HG02678 (cell line): ENCODE results near the gene ISYNA1.

ENCODE experiments used
- ATAC-seq: cut with Tn5 transposase; IDR thresholded peaks from one replicate; pipeline ENCODE4 v1.9.1; 2021; ENCODE audit warnings: mild to moderate bottlenecking, moderate library complexity; ENCODE audit not compliant: unreplicated experiment

The ISYNA1 gene

GRCh38 chr19:18433015-18433691 is 4.8 kb downstream of the ISYNA1 start:
- ATAC-seq = no peak

DNA sequence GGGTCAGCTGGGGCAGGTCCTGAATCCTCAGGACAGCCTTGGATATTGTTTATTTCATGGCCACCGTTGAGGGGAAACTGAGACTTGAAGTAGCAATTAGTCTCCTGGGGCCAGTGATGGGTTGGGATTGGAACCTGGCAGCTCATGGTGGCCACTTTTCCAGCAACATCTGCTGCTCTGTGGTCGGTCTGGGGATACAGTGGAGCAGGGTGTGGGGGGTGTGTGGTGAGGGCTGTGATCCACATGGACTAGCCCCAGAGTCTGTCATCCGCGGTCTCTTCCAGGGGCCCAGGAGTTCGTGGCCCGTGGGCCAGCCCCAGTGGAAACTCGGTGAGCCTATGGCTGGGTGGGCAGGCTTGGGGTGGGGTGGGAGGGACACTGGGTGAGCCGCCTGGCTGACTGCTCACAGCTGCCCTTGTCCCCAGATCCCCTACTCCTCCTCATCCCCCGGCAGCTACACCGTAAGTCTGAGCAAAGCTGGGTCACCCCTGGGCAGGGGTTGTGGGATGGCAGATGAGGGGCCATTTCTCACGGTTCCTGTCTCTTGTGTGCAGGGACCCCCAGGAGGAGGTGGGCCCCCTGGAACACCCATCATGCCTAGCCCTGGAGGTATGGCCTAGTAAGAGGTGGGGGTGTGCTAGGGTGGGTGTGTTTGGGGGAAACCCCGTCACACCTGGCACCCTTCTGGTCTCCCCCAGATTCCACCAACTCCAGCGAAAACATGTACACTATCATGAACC is 5.5 kb downstream of the ISYNA1 start:
- no peak for ATAC-seq

DNA sequence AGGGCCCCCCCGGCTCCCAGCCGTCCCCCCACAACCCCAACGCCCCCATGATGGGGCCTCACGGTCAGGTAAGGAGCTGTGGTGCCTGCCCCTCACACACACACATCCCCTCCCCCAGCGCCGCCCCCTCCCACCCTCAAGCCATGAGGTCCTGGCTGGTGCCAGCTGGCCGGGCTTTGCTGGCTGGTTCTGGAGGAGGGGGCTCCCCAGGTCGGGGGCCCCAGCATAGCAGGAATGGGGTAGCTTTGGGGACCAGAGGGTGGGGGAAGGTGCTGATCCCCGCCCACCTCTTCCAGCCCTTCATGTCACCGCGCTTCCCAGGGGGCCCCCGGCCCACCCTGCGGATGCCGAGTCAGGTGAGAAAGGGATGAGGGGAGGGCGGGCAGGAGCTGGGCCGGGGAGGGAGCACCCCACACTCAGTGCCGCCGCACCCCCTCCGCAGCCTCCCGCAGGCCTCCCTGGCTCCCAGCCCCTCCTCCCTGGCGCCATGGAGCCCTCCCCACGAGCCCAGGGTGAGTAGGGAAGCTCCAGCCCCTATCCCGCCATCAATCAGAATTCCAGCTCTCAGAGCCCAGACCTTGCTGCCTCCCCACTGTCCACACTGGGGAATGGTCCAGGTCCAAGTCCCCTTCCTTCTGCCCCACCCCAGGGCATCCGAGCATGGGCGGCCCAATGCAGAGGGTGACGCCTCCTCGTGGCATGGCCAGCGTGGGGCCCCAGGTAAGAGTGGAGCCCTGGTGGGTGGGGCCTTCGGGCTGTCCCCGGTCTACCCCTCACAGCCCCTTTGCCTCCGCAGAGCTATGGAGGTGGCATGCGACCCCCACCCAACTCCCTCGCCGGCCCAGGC is 6.4 kb downstream of the ISYNA1 start:
- no peak for ATAC-seq

DNA sequence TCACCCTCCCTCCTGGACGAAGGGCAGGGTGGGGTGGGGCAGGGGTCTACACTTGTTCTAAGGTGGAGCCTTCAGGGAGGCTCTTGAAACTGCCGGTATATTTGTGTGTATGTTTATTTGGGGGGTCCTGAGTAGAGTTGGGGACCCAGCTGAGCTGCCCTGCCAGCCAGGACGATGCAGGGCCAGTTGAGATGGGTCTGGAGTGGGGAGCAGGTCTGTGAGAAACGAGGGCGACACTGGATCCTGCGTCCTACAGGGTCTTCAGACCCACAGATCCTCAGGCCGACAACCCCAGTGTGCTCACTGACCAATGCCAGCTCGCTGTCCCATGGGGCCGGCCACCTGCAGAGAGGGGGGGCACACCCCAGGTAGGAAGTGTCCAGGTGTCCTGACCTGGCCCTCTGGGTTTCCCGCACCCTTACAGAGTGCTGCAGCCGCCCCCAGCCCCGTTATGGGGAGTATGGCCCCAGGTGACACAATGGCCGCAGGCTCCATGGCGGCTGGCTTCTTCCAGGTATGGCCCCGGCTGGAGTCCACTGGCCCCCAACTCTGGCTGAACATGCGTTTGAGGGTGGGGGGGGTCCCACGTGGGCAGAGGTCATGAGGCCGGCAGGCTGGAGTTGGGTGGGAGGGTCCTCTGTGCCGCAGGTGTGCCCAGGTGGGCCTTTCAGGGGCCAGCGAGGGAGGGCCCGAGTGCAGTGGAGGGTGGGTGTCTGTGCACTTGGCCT is 7.4 kb downstream of the ISYNA1 start:
- ATAC-seq = no peak

DNA sequence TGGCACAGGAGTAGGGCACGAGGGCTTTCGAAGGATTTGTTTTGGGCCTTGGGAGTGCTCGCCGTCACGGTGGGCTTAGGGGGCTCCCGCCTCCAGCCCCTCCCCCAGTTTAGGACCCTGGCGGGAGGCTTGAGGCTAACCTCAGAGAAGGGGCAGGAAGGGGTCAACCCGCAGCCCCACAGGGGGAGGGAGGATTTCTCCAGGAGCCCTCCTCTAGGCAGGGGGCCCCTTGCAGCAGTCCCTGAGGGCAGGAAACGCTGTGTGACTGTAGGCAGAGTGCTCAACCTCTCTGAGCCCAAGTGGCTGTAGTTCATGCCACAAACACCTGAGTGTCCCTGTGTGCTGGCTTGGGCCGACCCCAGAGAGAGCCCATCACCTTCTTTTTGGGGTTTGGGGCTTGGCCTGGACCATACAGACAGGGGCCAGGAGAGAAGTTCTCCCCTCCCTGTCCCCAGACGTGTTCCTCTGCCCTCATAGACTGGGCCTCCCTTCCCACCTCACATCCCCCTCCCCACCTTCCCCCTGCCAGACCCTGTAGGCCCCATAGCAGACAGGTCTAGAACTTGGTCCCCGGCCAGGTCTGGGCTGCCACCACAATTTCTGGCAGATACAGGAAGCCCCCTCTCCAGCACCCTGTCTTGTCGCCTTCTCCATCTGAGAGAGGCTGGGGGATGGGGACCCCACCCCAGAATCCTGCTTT is 8.1 kb downstream of the ISYNA1 start:
- ATAC-seq = no peak

DNA sequence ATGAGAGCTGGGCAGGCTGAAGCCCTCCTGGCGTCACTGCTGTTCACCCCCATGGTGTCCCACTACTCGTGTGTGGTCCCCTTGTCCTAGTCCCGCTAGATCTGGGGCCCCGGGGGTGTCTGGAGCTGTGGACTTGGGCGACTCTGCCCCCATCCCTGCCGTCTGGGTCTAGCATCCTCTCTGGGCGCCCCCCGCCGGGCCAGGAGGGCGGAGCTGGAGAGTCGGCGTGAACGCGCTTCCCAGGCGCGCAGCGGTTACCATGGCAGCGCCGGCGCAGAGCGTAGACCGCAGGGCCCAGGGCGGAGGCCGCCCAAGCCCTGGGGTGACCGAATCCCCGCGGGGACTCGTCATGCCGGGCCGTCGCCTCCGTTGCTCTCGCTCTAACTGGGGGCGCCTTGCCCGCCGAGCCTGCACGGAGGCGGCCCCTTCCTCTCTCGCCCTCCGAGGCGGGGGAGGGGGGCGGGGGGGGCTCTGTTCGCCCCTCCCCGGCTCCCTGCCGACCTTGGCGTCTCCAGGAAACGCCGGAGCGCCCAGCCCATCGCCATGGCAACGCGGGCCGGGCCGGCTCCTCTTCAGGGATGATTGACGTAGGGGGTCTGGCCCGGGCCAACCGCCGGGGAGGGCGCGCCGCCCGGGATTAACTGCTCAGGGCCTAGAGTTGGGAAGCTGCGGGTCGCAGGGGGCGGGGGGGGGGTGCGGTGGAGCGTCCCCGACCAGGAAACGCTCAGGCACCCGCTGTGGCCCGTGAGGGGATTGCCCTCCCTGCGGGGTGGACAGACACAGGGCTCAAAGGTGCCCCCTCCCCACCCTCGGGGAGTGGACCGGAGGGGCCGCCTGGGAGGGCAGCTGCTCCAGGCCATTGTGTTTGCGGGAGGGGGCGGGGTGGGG is 8.9 kb downstream of the ISYNA1 start:
- peak; percentile 70 for ATAC-seq

DNA sequence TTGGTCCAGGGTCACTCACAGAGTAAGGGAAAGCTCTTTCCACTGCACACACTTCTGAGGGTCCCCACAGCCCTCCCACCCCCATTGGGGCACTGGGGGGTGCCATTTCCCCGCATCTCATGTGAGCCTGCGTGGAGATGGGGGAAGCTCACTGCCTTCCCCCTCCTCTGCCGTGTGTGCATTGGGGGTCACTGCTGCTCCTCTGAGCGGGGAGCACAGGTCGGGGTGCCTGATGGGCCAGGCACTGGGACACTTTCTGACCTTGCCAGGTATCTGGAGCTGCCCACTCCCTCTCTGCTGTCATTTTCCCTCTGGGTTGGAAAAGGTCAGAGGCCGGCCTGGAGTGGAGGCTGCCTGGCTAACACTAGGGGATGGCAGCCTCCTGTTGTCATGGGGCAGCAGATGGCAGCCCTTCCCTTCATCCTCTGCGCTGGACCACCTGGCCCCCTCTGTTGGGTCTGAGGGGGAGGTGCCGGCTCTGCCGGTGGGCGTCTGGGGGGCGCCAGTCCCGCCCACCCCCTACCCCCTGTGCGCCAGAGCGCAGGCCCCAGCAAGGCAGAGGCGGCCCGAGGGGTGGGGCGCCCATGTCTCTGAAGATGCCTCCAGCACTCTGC is 9.7 kb downstream of the ISYNA1 start:
- ATAC-seq = no peak

- no peak for ATAC-seq
Observed at GRCh38 chr19:18427743-18428113, 10.2 kb downstream of the ISYNA1 start.

DNA sequence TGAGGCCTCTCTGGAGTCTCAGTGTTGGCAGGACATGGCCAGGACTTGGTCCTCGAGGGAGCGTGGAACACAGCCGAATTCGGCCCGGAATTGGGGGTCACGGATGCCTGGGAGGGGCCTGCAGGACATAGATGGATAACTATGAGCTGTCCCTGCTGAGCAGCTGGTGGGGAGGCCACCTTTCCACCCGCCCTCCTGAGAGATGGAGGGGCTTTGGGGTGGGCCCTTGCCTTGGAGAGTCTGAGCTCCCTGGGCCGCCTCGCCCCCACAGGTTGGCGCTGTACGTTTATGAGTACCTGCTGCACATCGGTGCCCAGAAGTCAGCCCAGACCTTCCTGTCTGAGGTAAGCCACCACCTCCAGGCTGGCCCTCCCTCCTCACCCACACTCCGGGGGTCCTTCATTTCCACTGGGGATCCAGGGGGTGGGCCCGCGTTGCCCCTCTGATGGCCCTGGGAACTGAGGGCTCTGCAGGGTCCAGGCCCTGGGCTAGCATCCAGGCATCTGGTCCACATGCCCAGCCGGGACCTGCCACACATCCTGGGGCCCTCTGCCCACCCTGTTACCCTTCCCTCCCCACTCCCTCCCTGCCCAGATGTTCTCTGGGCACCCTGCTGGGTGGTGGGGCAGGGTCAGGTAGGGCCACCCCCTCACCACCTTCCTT is 10.7 kb downstream of the ISYNA1 start:
- no peak for ATAC-seq

DNA sequence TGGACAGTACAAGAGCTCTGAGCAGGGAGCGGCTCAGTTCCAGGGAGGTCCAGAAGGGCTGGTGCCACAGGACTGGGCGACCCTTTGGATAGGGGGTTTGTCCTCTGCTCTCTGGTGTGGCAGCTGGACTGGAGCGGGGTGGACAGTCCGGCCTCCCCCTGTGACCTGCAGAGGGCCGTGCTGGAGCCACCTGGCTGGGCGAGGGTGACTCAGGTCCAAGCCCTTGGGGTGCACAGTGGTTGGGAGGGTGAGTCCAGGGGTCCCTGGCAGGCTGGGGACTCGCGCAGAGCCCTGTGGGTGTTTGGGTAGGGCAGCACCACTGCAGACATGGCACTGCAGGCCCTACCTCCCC is 11.5 kb downstream of the ISYNA1 start:
- ATAC-seq = no peak

DNA sequence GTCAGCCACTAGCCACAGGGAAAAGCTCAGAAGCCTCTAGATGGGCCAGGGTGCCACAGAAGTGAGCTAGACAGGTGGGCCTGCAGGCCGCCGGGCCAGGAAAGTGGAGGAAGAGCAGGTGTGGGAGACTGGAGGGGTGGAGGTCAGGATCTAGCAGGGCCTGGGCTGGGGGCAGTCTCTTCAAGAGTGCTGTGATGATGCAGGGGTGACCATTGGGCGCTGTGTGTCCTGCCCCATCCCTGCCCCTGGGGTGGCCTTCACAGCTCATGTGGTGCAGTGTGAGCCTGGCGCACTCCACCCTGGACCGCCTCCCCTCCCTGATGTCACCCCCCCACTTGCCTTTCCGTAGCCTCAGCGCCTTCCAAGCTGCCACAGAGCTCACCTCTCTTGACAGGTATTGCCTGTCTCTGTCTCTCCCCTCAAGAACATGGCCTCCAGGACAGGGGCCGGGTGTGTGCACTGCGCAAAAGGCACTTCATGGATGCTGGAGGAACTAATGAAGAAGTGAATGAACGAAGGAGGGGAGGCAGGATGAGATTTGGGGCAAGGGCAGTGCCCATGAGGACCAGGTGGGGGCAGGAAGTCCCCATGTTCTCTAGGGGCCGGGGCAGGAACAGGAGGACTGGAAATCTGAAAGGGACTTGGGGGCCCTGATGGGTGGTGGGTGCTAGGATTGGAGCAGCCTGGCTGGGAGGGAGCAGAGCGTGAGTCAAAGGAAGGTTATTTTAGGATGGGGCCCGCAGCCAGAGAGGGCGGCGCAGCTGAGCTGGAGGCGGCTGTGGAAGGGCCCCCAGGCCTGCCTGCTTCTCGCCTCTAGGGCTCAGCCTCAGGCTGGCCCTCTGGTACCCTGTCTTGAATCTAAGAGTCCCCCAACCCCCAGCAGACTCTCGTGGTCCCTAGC is 12.2 kb downstream of the ISYNA1 start:
- ATAC-seq = no peak

- ATAC-seq = no peak
Observed at GRCh38 chr19:18424890-18425514, 12.9 kb downstream of the ISYNA1 start.

- ATAC-seq = no peak
Observed at GRCh38 chr19:18424122-18424889, 13.6 kb downstream of the ISYNA1 start.

GRCh38 chr19:18423258-18424020 is 14.5 kb downstream of the ISYNA1 start:
- no peak for ATAC-seq

DNA sequence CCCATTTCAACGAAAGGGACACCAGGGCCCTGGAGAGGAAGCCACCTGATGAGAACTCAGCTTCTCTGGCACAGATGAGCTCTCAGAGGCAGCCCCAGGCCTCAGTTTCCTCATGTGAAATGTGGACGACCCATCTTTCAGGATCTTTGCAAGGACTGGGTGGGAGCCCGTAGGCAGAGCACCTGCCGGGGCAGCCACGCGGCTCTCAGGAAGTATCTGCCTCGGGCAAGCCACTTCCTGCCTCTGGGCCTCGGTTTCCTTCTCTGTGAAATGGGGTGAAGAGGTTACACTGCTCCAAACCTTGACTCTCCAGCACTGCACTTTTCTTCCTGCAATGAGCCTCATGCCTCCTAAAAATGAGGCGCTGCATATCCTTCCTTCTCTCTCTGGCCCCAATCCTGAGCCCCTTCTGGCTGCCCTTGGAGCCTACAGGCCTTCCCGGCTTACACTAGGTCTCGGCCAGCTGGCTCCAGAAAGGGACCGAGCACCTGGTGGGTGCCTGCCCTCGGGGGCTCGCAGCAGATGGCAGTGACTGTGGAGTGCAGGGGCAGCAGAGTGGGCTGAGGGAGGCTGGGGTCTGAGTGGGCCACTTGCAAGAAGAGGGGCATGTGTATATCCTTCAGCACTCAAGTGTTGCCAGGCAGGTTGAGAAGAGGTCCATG is 15.3 kb downstream of the ISYNA1 start:
- no peak for ATAC-seq
